Measurements from ENCODE around the gene CDH11.

The CDH11 gene

DNA sequence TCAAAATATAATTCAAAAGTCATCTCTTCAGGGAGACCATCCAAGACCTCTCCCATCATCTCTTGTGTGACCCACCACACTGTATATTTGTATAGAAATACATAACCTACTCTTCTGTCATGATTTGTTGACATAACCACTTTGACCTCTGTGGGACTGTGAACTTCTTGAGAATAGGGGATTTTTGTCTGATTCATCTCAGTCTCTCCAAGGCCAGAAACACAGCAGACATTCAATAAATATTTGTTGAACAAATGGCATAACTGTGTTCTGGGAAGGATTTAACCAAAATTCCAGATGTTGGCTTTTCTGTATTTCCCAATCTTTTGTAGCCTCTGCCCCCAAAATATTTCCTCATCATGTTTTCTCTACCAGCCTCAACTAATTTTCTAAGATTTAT lies 169.7 kb downstream of the CDH11 start:
- TF ChIP-seq FOXM1 (IDR thresholded peaks at IDR 0.05; ENCODE audit: borderline replicate concordance, low read depth) (no peak), EGR1 (IDR thresholded peaks at IDR 0.05) (no peak), TAF1 (IDR thresholded peaks at IDR 0.05; ENCODE audit: low read depth) (no peak), TCF12 (IDR thresholded peaks at IDR 0.05; ENCODE audit: low read depth) (no peak), RAD21 (IDR thresholded peaks at IDR 0.05; ENCODE audit: low read depth) (no peak), NFIC (IDR thresholded peaks at IDR 0.05) (no peak), CREB1 (IDR thresholded peaks at IDR 0.05; ENCODE audit: low read depth) (no peak), ZBTB7A (IDR thresholded peaks at IDR 0.05; ENCODE audit: low read depth) (no peak), CEBPB (IDR thresholded peaks at IDR 0.05) (no peak), USF1 (IDR thresholded peaks at IDR 0.05) (no peak), YY1 (IDR thresholded peaks at IDR 0.05; ENCODE audit: low read depth) (no peak), EP300 (IDR thresholded peaks at IDR 0.05; ENCODE audit: borderline replicate concordance) (no peak), TEAD4 (IDR thresholded peaks at IDR 0.05) (no peak)
- TF ChIP-seq, protein P1, sequence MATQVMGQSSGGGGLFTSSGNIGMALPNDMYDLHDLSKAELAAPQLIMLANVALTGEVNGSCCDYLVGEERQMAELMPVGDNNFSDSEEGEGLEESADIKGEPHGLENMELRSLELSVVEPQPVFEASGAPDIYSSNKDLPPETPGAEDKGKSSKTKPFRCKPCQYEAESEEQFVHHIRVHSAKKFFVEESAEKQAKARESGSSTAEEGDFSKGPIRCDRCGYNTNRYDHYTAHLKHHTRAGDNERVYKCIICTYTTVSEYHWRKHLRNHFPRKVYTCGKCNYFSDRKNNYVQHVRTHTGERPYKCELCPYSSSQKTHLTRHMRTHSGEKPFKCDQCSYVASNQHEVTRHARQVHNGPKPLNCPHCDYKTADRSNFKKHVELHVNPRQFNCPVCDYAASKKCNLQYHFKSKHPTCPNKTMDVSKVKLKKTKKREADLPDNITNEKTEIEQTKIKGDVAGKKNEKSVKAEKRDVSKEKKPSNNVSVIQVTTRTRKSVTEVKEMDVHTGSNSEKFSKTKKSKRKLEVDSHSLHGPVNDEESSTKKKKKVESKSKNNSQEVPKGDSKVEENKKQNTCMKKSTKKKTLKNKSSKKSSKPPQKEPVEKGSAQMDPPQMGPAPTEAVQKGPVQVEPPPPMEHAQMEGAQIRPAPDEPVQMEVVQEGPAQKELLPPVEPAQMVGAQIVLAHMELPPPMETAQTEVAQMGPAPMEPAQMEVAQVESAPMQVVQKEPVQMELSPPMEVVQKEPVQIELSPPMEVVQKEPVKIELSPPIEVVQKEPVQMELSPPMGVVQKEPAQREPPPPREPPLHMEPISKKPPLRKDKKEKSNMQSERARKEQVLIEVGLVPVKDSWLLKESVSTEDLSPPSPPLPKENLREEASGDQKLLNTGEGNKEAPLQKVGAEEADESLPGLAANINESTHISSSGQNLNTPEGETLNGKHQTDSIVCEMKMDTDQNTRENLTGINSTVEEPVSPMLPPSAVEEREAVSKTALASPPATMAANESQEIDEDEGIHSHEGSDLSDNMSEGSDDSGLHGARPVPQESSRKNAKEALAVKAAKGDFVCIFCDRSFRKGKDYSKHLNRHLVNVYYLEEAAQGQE (IDR thresholded peaks at IDR 0.05; ENCODE audit: low read depth), result no peak
- TF ChIP-seq, protein P2, sequence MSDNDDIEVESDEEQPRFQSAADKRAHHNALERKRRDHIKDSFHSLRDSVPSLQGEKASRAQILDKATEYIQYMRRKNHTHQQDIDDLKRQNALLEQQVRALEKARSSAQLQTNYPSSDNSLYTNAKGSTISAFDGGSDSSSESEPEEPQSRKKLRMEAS (IDR thresholded peaks at IDR 0.05), result no peak

GRCh38 chr16:64951193-64951592 lies 170.7 kb downstream of the CDH11 start:
- TF ChIP-seq FOXM1 (IDR thresholded peaks at IDR 0.05; ENCODE audit: borderline replicate concordance, low read depth), result no peak
- TF ChIP-seq TAF1 (IDR thresholded peaks at IDR 0.05; ENCODE audit: low read depth), result no peak
- no peak for TF ChIP-seq RAD21 (IDR thresholded peaks at IDR 0.05; ENCODE audit: low read depth)
- TF ChIP-seq EGR1 (IDR thresholded peaks at IDR 0.05), result no peak
- TF ChIP-seq, protein P2 (IDR thresholded peaks at IDR 0.05), result no peak
- no peak for TF ChIP-seq TCF12 (IDR thresholded peaks at IDR 0.05; ENCODE audit: low read depth)
- TF ChIP-seq TEAD4 (IDR thresholded peaks at IDR 0.05), result no peak
- TF ChIP-seq ZBTB7A (IDR thresholded peaks at IDR 0.05; ENCODE audit: low read depth), result no peak
- TF ChIP-seq YY1 (IDR thresholded peaks at IDR 0.05; ENCODE audit: low read depth), result no peak
- TF ChIP-seq USF1 (IDR thresholded peaks at IDR 0.05), result no peak
- TF ChIP-seq CREB1 (IDR thresholded peaks at IDR 0.05; ENCODE audit: low read depth), result no peak

DNA sequence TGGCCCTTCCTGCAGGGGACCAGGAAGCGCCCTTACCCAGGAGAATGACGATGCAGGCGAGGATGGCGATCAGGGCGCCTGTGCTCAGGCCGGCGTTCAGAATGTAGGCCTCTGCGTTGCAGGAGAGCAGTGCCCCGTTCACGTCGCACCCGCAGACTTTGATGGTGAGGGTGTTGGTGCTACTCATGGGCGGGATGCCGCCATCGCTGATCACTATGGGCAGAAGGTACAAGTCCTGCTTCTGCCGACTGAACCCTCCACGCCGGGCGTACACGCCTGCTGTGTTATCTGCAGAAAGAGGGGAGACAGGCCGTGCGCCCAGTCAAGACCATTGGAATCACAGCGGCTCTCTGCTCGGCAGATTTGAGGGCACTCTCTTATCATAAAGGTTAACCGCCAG lies 171.1 kb downstream of the CDH11 start:
- TF ChIP-seq EP300 (IDR thresholded peaks at IDR 0.05; ENCODE audit: borderline replicate concordance), result no peak
- no peak for TF ChIP-seq FOXM1 (IDR thresholded peaks at IDR 0.05; ENCODE audit: borderline replicate concordance, low read depth)
- TF ChIP-seq CREB1 (IDR thresholded peaks at IDR 0.05; ENCODE audit: low read depth), result no peak
- TF ChIP-seq YY1 (IDR thresholded peaks at IDR 0.05; ENCODE audit: low read depth), result no peak
- TF ChIP-seq, protein P2 (IDR thresholded peaks at IDR 0.05), result no peak
- no peak for TF ChIP-seq CEBPB (IDR thresholded peaks at IDR 0.05)
- TF ChIP-seq TCF12 (IDR thresholded peaks at IDR 0.05; ENCODE audit: low read depth), result no peak
- no peak for TF ChIP-seq TAF1 (IDR thresholded peaks at IDR 0.05; ENCODE audit: low read depth)
- no peak for TF ChIP-seq ZBTB7A (IDR thresholded peaks at IDR 0.05; ENCODE audit: low read depth)
- TF ChIP-seq NFIC (IDR thresholded peaks at IDR 0.05), result no peak

DNA sequence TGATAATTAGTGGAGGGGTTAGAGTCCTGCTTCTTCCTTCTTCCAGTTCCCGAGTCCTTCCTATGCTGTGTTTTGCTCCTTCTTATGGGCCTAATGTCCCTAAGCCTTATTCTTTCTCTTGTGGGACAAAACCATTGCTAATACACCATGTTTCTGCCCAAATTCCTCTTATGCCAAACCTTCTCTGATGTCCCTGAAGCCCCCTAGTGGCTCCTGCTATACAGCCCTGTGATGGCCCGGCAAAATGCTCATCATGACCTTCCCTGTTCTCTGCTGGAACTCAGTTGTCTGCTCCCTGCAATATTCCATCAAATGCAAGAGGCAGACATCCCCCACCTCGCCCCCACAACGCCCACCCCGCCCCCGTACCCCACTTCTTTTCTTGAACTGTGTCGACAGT lies 171.6 kb downstream of the CDH11 start:
- no peak for TF ChIP-seq YY1 (IDR thresholded peaks at IDR 0.05; ENCODE audit: low read depth)
- TF ChIP-seq, protein P1 (IDR thresholded peaks at IDR 0.05; ENCODE audit: low read depth), result no peak
- TF ChIP-seq EGR1 (IDR thresholded peaks at IDR 0.05), result no peak
- no peak for TF ChIP-seq FOXM1 (IDR thresholded peaks at IDR 0.05; ENCODE audit: borderline replicate concordance, low read depth)
- TF ChIP-seq RAD21 (IDR thresholded peaks at IDR 0.05; ENCODE audit: low read depth), result no peak
- no peak for TF ChIP-seq ZBTB7A (IDR thresholded peaks at IDR 0.05; ENCODE audit: low read depth)
- TF ChIP-seq NFIC (IDR thresholded peaks at IDR 0.05), result no peak
- TF ChIP-seq, protein P2 (IDR thresholded peaks at IDR 0.05), result no peak
- no peak for TF ChIP-seq CREB1 (IDR thresholded peaks at IDR 0.05; ENCODE audit: low read depth)
- no peak for TF ChIP-seq TAF1 (IDR thresholded peaks at IDR 0.05; ENCODE audit: low read depth)
- no peak for TF ChIP-seq TEAD4 (IDR thresholded peaks at IDR 0.05)
- TF ChIP-seq CEBPB (IDR thresholded peaks at IDR 0.05), result no peak
- no peak for TF ChIP-seq TCF12 (IDR thresholded peaks at IDR 0.05; ENCODE audit: low read depth)
- TF ChIP-seq USF1 (IDR thresholded peaks at IDR 0.05), result no peak
- no peak for TF ChIP-seq EP300 (IDR thresholded peaks at IDR 0.05; ENCODE audit: borderline replicate concordance)

DNA sequence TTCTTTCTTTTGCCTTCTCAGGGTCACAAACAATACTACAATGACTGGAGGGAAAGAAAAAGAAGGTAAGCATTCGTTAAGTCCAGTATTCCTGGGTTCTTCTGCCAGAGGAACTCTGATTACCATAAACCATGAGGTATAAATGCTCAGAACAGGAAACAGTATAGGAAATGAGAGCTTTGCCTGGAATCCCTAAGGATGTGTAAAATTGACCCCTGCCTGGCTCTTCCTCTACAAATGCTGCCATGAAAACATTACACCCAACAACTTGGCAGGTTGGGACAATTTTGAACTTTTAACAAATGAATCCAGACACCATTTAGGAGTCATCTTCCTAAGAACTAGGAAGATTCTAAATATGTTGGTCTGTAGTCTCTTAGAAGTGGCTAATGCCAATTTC lies 173.8 kb downstream of the CDH11 start:
- no peak for TF ChIP-seq TCF12 (IDR thresholded peaks at IDR 0.05; ENCODE audit: low read depth)
- TF ChIP-seq, protein P2 (IDR thresholded peaks at IDR 0.05), result no peak
- TF ChIP-seq TAF1 (IDR thresholded peaks at IDR 0.05; ENCODE audit: low read depth), result no peak
- no peak for TF ChIP-seq EP300 (IDR thresholded peaks at IDR 0.05; ENCODE audit: borderline replicate concordance)
- TF ChIP-seq, protein P1 (IDR thresholded peaks at IDR 0.05; ENCODE audit: low read depth), result no peak
- no peak for TF ChIP-seq YY1 (IDR thresholded peaks at IDR 0.05; ENCODE audit: low read depth)
- no peak for TF ChIP-seq ZBTB7A (IDR thresholded peaks at IDR 0.05; ENCODE audit: low read depth)
- no peak for TF ChIP-seq CREB1 (IDR thresholded peaks at IDR 0.05; ENCODE audit: low read depth)
- no peak for TF ChIP-seq NFIC (IDR thresholded peaks at IDR 0.05)
- no peak for TF ChIP-seq RAD21 (IDR thresholded peaks at IDR 0.05; ENCODE audit: low read depth)
- no peak for TF ChIP-seq FOXM1 (IDR thresholded peaks at IDR 0.05; ENCODE audit: borderline replicate concordance, low read depth)
- TF ChIP-seq TEAD4 (IDR thresholded peaks at IDR 0.05), result no peak
- TF ChIP-seq CEBPB (IDR thresholded peaks at IDR 0.05), result no peak
- no peak for TF ChIP-seq EGR1 (IDR thresholded peaks at IDR 0.05)
- no peak for TF ChIP-seq USF1 (IDR thresholded peaks at IDR 0.05)

Measured in Ishikawa (cell line).